OCI-LY1 (cell line): ENCODE data around the gene CWF19L2.
"Not testable (repeated sequence)": the region's sequence is repeated elsewhere in the genome, so short reads cannot be mapped to it uniquely, and the experiment has no call there.

ENCODE experiments used
- H2AFZ ChIP-seq: fragments of 200-600 bp; sonication (generic), shearing (Covaris generic); 2 replicates; pipeline ENCODE4 v1.6.0; 2014; ENCODE audit warnings: antibody characterized with exemption, mild to moderate bottlenecking, low read length
- H3F3A ChIP-seq: fragments of 200-600 bp; sonication (generic), shearing (Covaris generic); 2 replicates; pipeline ENCODE4 v1.6.0; 2014; ENCODE audit warnings: mild to moderate bottlenecking, antibody characterized with exemption, low read length, moderate library complexity; ENCODE audit not compliant: insufficient read depth
- H3K27ac ChIP-seq: fragments of 200-600 bp; sonication (generic); 2 replicates; pipeline ENCODE4 v1.5.1; 2014; ENCODE audit warnings: low read length, mixed run types, mild to moderate bottlenecking, low read depth; ENCODE audit not compliant: poor library complexity, severe bottlenecking
- H3K27me3 ChIP-seq: fragments of 200-600 bp; sonication (generic); 2 replicates; pipeline ENCODE4 v1.6.0; 2014; ENCODE audit warnings: antibody characterized with exemption, mild to moderate bottlenecking, low read length, moderate library complexity; ENCODE audit not compliant: insufficient read depth
- H3K36me3 ChIP-seq: fragments of 200-600 bp; sonication (generic); 2 replicates; pipeline ENCODE4 v1.6.1; 2014; ENCODE audit warnings: mild to moderate bottlenecking, antibody characterized with exemption, low read length, moderate library complexity, mixed read lengths; ENCODE audit not compliant: insufficient read depth
- H3K4me1 ChIP-seq: fragments of 200-600 bp; sonication (generic); 2 replicates; pipeline ENCODE4 v1.5.1; 2014; ENCODE audit warnings: mild to moderate bottlenecking, low read length, moderate library complexity; ENCODE audit not compliant: insufficient read depth, severe bottlenecking
- H3K4me2 ChIP-seq: fragments of 200-600 bp; sonication (generic), shearing (Covaris generic); 2 replicates; pipeline ENCODE4 v1.6.1; 2014; ENCODE audit warnings: low read length
- H3K4me3 ChIP-seq: fragments of 200-600 bp; sonication (generic); 2 replicates; pipeline ENCODE4 v1.5.1; 2014; ENCODE audit warnings: low read length, low read depth, mild to moderate bottlenecking, mixed read lengths; ENCODE audit not compliant: poor library complexity, severe bottlenecking
- H3K79me2 ChIP-seq: fragments of 200-600 bp; shearing (Covaris generic); 2 replicates; pipeline ENCODE4 v1.6.1; 2016; ENCODE audit warnings: mixed run types, low read length, mixed read lengths; ENCODE audit not compliant: insufficient read depth
- H3K9ac ChIP-seq: fragments of 200-600 bp; sonication (generic), shearing (Covaris generic); 2 replicates; pipeline ENCODE4 v1.6.1; 2014; ENCODE audit warnings: mild to moderate bottlenecking, low read length, mixed read lengths
- H3K9me2 ChIP-seq: fragments of 200-600 bp; sonication (generic), shearing (Covaris generic); 2 replicates; pipeline ENCODE4 v1.6.1; 2014; ENCODE audit warnings: low read depth, mild to moderate bottlenecking, low read length, mixed read lengths
- H3K9me3 ChIP-seq: fragments of 200-600 bp; shearing (Covaris generic); 2 replicates; pipeline ENCODE4 v1.6.1; 2014; ENCODE audit warnings: low read length, mixed read lengths
- H4K20me1 ChIP-seq: fragments of 200-600 bp; sonication (generic), shearing (Covaris generic); 2 replicates; pipeline ENCODE4 v1.6.0; 2016; ENCODE audit warnings: mild to moderate bottlenecking, low read length; ENCODE audit not compliant: insufficient read depth
- CTCF ChIP-seq: fragments of 200-600 bp; sonication (generic), shearing (Covaris generic); IDR thresholded peaks from 2 replicates; pipeline ENCODE4 v1.5.1; 2017; ENCODE audit warnings: mild to moderate bottlenecking, antibody characterized with exemption, low read length, moderate library complexity, mixed read lengths
- EZH2 ChIP-seq: fragments of 200-600 bp; sonication (generic), shearing (Covaris generic); IDR thresholded peaks from 2 replicates; pipeline ENCODE4 v1.8.0; 2017; ENCODE audit warnings: borderline replicate concordance, mixed run types, mild to moderate bottlenecking, antibody characterized with exemption, low read length, moderate library complexity, mixed read lengths

Gene CWF19L2

GRCh38 chr11:107501713-107502112 lies 44.1 kb upstream of the CWF19L2 start:
- no peaks in the 10 kb centered on the region for H3F3A ChIP-seq
- no peak overlapping the region for H3K27ac ChIP-seq
- H3K9me2 ChIP-seq, result no peaks in the 10 kb centered on the region
- no peak overlapping the region for H3K9ac ChIP-seq
- H3K36me3 ChIP-seq, result peaks cover 32% of the 10 kb centered on the region
- H3K4me2 ChIP-seq, result no peak overlapping the region
- no peaks in the 10 kb centered on the region for H3K79me2 ChIP-seq
- no peaks in the 10 kb centered on the region for H3K27me3 ChIP-seq
- no peak overlapping the region for H2AFZ ChIP-seq
- no peaks in the 10 kb centered on the region for H4K20me1 ChIP-seq
- no peaks in the 10 kb centered on the region for H3K4me1 ChIP-seq
- no peak overlapping the region for H3K4me3 ChIP-seq
- no peak for TF ChIP-seq EZH2
- TF ChIP-seq CTCF, result no peak
- H3K9me3 ChIP-seq, result peaks cover 8% of the 10 kb centered on the region; the same call in 1 of the 2 replicates

GRCh38 chr11:107497371-107497770 lies 39.7 kb upstream of the CWF19L2 start:
- H3K27ac ChIP-seq, H3K36me3 ChIP-seq, H3K9me3 ChIP-seq, H3K27me3 ChIP-seq, H3K4me3 ChIP-seq, H2AFZ ChIP-seq, H3K9ac ChIP-seq, H3K4me2 ChIP-seq, H3K79me2 ChIP-seq, H4K20me1 ChIP-seq, H3F3A ChIP-seq, H3K9me2 ChIP-seq, H3K4me1 ChIP-seq: not testable (repeated sequence)

- no peaks in the 10 kb centered on the region for H4K20me1 ChIP-seq
- H3F3A ChIP-seq, result no peaks in the 10 kb centered on the region
- H3K27ac ChIP-seq, result no peak overlapping the region
- no peak overlapping the region for H3K9ac ChIP-seq
- no peaks in the 10 kb centered on the region for H3K79me2 ChIP-seq
- no peak for TF ChIP-seq CTCF
- no peak for TF ChIP-seq EZH2
- H3K4me3 ChIP-seq, result no peak overlapping the region
- no peaks in the 10 kb centered on the region for H3K4me1 ChIP-seq
- no peak overlapping the region for H2AFZ ChIP-seq
- no peak overlapping the region for H3K4me2 ChIP-seq
- H3K36me3 ChIP-seq, result no peaks in the 10 kb centered on the region
- H3K27me3 ChIP-seq, result no peaks in the 10 kb centered on the region
- no peaks in the 10 kb centered on the region for H3K9me3 ChIP-seq
- H3K9me2 ChIP-seq, result no peaks in the 10 kb centered on the region
Measured at GRCh38 chr11:107496011-107496410, 38.4 kb upstream of the CWF19L2 start.

- no peak overlapping the region for H3K9ac ChIP-seq
- TF ChIP-seq CTCF, result no peak
- no peak for TF ChIP-seq EZH2
- H3K4me2 ChIP-seq, result no peak overlapping the region
- no peak overlapping the region for H2AFZ ChIP-seq
- H3K27ac ChIP-seq, result no peak overlapping the region
- H3K36me3 ChIP-seq, result no peaks in the 10 kb centered on the region
- no peaks in the 10 kb centered on the region for H3K9me2 ChIP-seq
- no peaks in the 10 kb centered on the region for H3K4me1 ChIP-seq
- H3K4me3 ChIP-seq, result no peak overlapping the region
- no peaks in the 10 kb centered on the region for H3K27me3 ChIP-seq
- no peaks in the 10 kb centered on the region for H3K9me3 ChIP-seq
- H4K20me1 ChIP-seq, result no peaks in the 10 kb centered on the region
- no peaks in the 10 kb centered on the region for H3K79me2 ChIP-seq
- H3F3A ChIP-seq, result no peaks in the 10 kb centered on the region
Measured at GRCh38 chr11:107494055-107494454, 36.4 kb upstream of the CWF19L2 start.
